ENCODE data around the gene VMP1. TPM values are rescaled to one million over a fixed set of nuclear protein-coding genes. Genes with fewer than 3 reads are reported as not detected.

Gene VMP1
- total and polyA plus RNA-seq, 2 of the 13 experiments (the other 11 are each of a cell fraction or from before 2014, with no cell fraction given) = 186 to 271 TPM

DNA sequence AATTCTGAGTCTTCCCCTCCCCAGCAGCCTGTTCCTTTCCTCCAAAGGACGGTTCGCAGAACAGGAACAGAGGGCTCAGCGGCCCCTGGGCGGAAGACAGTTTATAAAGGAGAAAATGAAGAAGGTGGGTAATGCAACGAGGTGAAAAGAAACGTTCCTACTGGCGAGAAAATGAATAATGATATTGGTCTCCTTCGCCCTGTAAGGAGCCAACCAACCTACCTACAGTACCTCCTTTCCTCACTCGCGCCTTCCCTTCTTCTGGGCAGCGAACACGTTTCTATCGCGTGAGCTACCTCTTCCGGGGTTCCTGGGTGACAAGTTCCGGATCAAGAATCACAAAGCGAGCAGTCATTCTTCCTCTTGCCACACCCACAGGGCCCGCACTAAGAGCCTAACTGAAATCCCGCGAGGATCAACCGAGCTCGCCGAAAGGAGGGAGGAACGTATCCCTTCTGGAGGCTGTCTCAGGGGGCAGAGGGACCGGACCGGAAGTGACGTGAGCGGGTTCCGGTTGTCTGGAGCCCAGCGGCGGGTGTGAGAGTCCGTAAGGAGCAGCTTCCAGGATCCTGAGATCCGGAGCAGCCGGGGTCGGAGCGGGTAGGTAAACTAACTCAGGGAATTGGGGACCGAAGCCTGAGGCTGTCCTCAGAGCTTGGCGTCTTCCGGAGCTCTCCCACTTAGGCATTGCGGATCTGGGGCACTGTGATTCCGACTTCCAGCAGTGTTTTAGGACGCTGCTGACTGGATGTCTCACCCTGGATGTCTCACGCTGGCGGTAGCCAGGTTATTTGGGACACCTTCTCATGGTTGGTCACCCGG is at the start of gene VMP1, which contains the start of gene PTRH2 (continued):
- TF ChIP-seq, protein P1, sequence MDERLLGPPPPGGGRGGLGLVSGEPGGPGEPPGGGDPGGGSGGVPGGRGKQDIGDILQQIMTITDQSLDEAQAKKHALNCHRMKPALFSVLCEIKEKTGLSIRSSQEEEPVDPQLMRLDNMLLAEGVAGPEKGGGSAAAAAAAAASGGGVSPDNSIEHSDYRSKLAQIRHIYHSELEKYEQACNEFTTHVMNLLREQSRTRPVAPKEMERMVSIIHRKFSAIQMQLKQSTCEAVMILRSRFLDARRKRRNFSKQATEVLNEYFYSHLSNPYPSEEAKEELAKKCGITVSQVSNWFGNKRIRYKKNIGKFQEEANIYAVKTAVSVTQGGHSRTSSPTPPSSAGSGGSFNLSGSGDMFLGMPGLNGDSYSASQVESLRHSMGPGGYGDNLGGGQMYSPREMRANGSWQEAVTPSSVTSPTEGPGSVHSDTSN (CRISPR knock-in tag; IDR thresholded peaks at IDR 0.05) = peak; percentile 57; the same call in 1 of the 2 replicates
- peak; percentile 97 for TF ChIP-seq BHLHE40 (IDR thresholded peaks at IDR 0.05; ENCODE audit: low read length)
- no peak for TF ChIP-seq ZNF644 (CRISPR knock-in tag; IDR thresholded peaks at IDR 0.05; ENCODE audit: low read depth)
- peak; percentile 59; the same call in 1 of the 2 replicates for TF ChIP-seq RFXAP (CRISPR knock-in tag; IDR thresholded peaks at IDR 0.05; ENCODE audit: borderline replicate concordance)
- peak; percentile 63; the same call in 1 of the 2 replicates for TF ChIP-seq NFKB2 (CRISPR knock-in tag; IDR thresholded peaks at IDR 0.05; ENCODE audit: borderline replicate concordance)
- no peak for TF ChIP-seq KLF13 (CRISPR knock-in tag; IDR thresholded peaks at IDR 0.05)
- 0 out of 2 replicates have a peak, but pooled peaks have one; percentile 4 for TF ChIP-seq ZSCAN31 (CRISPR knock-in tag; IDR thresholded peaks at IDR 0.05; ENCODE audit: low read depth)
- TF ChIP-seq CREM (IDR thresholded peaks at IDR 0.05) = peak; percentile 98
- peak; percentile 43; the same call in 1 of the 2 replicates for TF ChIP-seq CREM (CRISPR knock-in tag; IDR thresholded peaks at IDR 0.05)
- TF ChIP-seq MEF2D (CRISPR knock-in tag; IDR thresholded peaks at IDR 0.05) = peak; percentile 92
- peak; percentile 92; the same call in 1 of the 2 replicates for TF ChIP-seq HOXA5 (CRISPR knock-in tag; IDR thresholded peaks at IDR 0.05)
- TF ChIP-seq BRD4 (CRISPR knock-in tag; IDR thresholded peaks at IDR 0.05) = 0 out of 2 replicates have a peak, but pooled peaks have one; percentile 26
- TF ChIP-seq KLF12 (CRISPR knock-in tag; IDR thresholded peaks at IDR 0.05; ENCODE audit: borderline replicate concordance) = peak; percentile 74; the same call in 1 of the 2 replicates
- TF ChIP-seq ZNF768 (CRISPR knock-in tag; IDR thresholded peaks at IDR 0.05) = peak; percentile 18; the same call in 1 of the 2 replicates
- TF ChIP-seq PRPF4 (IDR thresholded peaks at IDR 0.05; ENCODE audit: low read depth, low read length, poor library complexity, severe bottlenecking) = no peak
- no peak for TF ChIP-seq ZNF326 (CRISPR knock-in tag; IDR thresholded peaks at IDR 0.05; ENCODE audit: borderline replicate concordance)
- peak; percentile 37; the same call in 1 of the 2 replicates for TF ChIP-seq RARA (CRISPR knock-in tag; IDR thresholded peaks at IDR 0.05)
- peak; percentile 38; the same call in 1 of the 2 replicates for TF ChIP-seq ZNF546 (CRISPR knock-in tag; conservative IDR thresholded peaks at IDR 0.05)
- TF ChIP-seq ZNF619 (CRISPR knock-in tag; IDR thresholded peaks at IDR 0.05) = 0 out of 2 replicates have a peak, but pooled peaks have one; percentile 62
- no peak for TF ChIP-seq NFRKB (IDR thresholded peaks at IDR 0.05)
- TF ChIP-seq, protein P2, sequence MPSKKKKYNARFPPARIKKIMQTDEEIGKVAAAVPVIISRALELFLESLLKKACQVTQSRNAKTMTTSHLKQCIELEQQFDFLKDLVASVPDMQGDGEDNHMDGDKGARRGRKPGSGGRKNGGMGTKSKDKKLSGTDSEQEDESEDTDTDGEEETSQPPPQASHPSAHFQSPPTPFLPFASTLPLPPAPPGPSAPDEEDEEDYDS (CRISPR knock-in tag; IDR thresholded peaks at IDR 0.05) = peak; percentile 81; the same call in 1 of the 2 replicates
- TF ChIP-seq, protein P3, sequence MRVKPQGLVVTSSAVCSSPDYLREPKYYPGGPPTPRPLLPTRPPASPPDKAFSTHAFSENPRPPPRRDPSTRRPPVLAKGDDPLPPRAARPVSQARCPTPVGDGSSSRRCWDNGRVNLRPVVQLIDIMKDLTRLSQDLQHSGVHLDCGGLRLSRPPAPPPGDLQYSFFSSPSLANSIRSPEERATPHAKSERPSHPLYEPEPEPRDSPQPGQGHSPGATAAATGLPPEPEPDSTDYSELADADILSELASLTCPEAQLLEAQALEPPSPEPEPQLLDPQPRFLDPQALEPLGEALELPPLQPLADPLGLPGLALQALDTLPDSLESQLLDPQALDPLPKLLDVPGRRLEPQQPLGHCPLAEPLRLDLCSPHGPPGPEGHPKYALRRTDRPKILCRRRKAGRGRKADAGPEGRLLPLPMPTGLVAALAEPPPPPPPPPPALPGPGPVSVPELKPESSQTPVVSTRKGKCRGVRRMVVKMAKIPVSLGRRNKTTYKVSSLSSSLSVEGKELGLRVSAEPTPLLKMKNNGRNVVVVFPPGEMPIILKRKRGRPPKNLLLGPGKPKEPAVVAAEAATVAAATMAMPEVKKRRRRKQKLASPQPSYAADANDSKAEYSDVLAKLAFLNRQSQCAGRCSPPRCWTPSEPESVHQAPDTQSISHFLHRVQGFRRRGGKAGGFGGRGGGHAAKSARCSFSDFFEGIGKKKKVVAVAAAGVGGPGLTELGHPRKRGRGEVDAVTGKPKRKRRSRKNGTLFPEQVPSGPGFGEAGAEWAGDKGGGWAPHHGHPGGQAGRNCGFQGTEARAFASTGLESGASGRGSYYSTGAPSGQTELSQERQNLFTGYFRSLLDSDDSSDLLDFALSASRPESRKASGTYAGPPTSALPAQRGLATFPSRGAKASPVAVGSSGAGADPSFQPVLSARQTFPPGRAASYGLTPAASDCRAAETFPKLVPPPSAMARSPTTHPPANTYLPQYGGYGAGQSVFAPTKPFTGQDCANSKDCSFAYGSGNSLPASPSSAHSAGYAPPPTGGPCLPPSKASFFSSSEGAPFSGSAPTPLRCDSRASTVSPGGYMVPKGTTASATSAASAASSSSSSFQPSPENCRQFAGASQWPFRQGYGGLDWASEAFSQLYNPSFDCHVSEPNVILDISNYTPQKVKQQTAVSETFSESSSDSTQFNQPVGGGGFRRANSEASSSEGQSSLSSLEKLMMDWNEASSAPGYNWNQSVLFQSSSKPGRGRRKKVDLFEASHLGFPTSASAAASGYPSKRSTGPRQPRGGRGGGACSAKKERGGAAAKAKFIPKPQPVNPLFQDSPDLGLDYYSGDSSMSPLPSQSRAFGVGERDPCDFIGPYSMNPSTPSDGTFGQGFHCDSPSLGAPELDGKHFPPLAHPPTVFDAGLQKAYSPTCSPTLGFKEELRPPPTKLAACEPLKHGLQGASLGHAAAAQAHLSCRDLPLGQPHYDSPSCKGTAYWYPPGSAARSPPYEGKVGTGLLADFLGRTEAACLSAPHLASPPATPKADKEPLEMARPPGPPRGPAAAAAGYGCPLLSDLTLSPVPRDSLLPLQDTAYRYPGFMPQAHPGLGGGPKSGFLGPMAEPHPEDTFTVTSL (CRISPR knock-in tag; IDR thresholded peaks at IDR 0.05; ENCODE audit: borderline replicate concordance) = no peak
- TF ChIP-seq, protein P4, sequence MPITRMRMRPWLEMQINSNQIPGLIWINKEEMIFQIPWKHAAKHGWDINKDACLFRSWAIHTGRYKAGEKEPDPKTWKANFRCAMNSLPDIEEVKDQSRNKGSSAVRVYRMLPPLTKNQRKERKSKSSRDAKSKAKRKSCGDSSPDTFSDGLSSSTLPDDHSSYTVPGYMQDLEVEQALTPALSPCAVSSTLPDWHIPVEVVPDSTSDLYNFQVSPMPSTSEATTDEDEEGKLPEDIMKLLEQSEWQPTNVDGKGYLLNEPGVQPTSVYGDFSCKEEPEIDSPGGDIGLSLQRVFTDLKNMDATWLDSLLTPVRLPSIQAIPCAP (CRISPR knock-in tag; IDR thresholded peaks at IDR 0.05; ENCODE audit: low read depth) = no peak
